Trophoblast cell (in vitro differentiated cells and primary cell): Measurements from ENCODE around the gene FCER1G. TPM values are rescaled to one million over a fixed set of nuclear protein-coding genes. Genes with fewer than 3 reads are reported as not detected.

Experiments used
- DNase-seq, 2 donors: peaks; one replicate each; pipeline ENCODE4 v3.0.0-alpha.2; 2016
- H2AFZ ChIP-seq: 2 replicates; pipeline ENCODE4 v1.6.1; 2013; ENCODE audit warnings: low read length, moderate library complexity, mild to moderate bottlenecking; ENCODE audit not compliant: insufficient read depth, poor library complexity
- H2AK5ac ChIP-seq: 2 replicates; pipeline ENCODE4 v1.6.1; 2013; ENCODE audit warnings: mild to moderate bottlenecking, low read length
- H2BK120ac ChIP-seq: 2 replicates; pipeline ENCODE4 v1.6.1; 2013; ENCODE audit warnings: low read length, mild to moderate bottlenecking, moderate library complexity; ENCODE audit not compliant: insufficient read depth, poor library complexity
- H2BK12ac ChIP-seq: 2 replicates; pipeline ENCODE4 v1.6.1; 2013; ENCODE audit warnings: mild to moderate bottlenecking, low read length, moderate library complexity
- H2BK5ac ChIP-seq: 2 replicates; pipeline ENCODE4 v1.6.1; 2013; ENCODE audit warnings: low read length, low read depth, moderate library complexity, mild to moderate bottlenecking; ENCODE audit not compliant: poor library complexity
- H3K14ac ChIP-seq: 2 replicates; pipeline ENCODE4 v1.6.1; 2013; ENCODE audit warnings: mild to moderate bottlenecking, low read length
- H3K18ac ChIP-seq: 2 replicates; pipeline ENCODE4 v1.6.1; 2013; ENCODE audit warnings: mild to moderate bottlenecking, low read length
- H3K23ac ChIP-seq: 2 replicates; pipeline ENCODE4 v1.6.1; 2013; ENCODE audit warnings: low read length
- H3K27ac ChIP-seq: 2 replicates; pipeline ENCODE4 v1.5.1; 2013; ENCODE audit warnings: low read depth, mild to moderate bottlenecking, inconsistent platforms, low read length, moderate library complexity
- H3K27me3 ChIP-seq: 2 replicates; pipeline ENCODE4 v1.6.1; 2013; ENCODE audit warnings: inconsistent platforms, mild to moderate bottlenecking, low read length, moderate library complexity; ENCODE audit not compliant: insufficient read depth
- H3K36me3 ChIP-seq, 2 experiments: 1 replicate in 1 of 2; 2 replicates in 1 of 2; pipeline ENCODE4 v1.6.1; 2013; ENCODE audit warnings: low read length in 2 of 2, mild to moderate bottlenecking in 2 of 2, moderate library complexity in 1 of 2; ENCODE audit not compliant: insufficient read depth in 2 of 2, control insufficient read depth in 1 of 2
- H3K4ac ChIP-seq: 2 replicates; pipeline ENCODE4 v1.6.1; 2013; ENCODE audit warnings: low read depth, mild to moderate bottlenecking, low read length, moderate library complexity
- H3K4me1 ChIP-seq, 2 experiments: 1 replicate in 1 of 2; 2 replicates in 1 of 2; pipeline ENCODE4 v1.6.1; 2013; ENCODE audit warnings: low read length in 2 of 2, mild to moderate bottlenecking in 2 of 2, moderate library complexity in 1 of 2; ENCODE audit not compliant: insufficient read depth in 2 of 2, control insufficient read depth in 1 of 2
- H3K4me2 ChIP-seq: 2 replicates; pipeline ENCODE4 v1.6.1; 2013; ENCODE audit warnings: inconsistent platforms, mild to moderate bottlenecking, low read length, moderate library complexity
- H3K4me3 ChIP-seq: 2 replicates; pipeline ENCODE4 v1.5.1; 2013; ENCODE audit warnings: mild to moderate bottlenecking, low read depth, low read length, inconsistent platforms
- H3K79me1 ChIP-seq: one replicate; pipeline ENCODE4 v1.6.1; 2013; ENCODE audit warnings: low read length
- H3K79me2 ChIP-seq: 2 replicates; pipeline ENCODE4 v1.6.1; 2013; ENCODE audit warnings: low read length, mild to moderate bottlenecking; ENCODE audit not compliant: control insufficient read depth, insufficient read depth, poor library complexity
- H3K9ac ChIP-seq: 2 replicates; pipeline ENCODE4 v1.6.1; 2013; ENCODE audit warnings: mild to moderate bottlenecking, low read length
- H3K9me3 ChIP-seq: 2 replicates; pipeline ENCODE4 v1.6.1; 2013; ENCODE audit warnings: low read depth, mild to moderate bottlenecking, control low read depth, inconsistent platforms, low read length; ENCODE audit not compliant: insufficient read depth
- H4K12ac ChIP-seq: 2 replicates; pipeline ENCODE4 v1.6.1; 2013; ENCODE audit warnings: low read depth, mild to moderate bottlenecking, low read length, moderate library complexity
- H4K8ac ChIP-seq: 2 replicates; pipeline ENCODE4 v1.6.1; 2013; ENCODE audit warnings: low read depth, mild to moderate bottlenecking, low read length, moderate library complexity
- H4K91ac ChIP-seq: one replicate; pipeline ENCODE4 v1.6.1; 2013; ENCODE audit warnings: low read depth, mild to moderate bottlenecking, low read length, moderate library complexity
- WGBS: extraction: QIAGEN DNeasy Blood & Tissue Kit; methylation state at CpG from one replicate; pipeline ENCODE4 v1.1.7; 2013; ENCODE audit warnings: missing lambda C conversion rate; ENCODE audit not compliant: insufficient read length, insufficient coverage; ENCODE audit errors: extremely low coverage; 5-methylcytosine and 5-hydroxymethylcytosine counted together
- polyA plus RNA-seq: library from polyadenylated mRNA; stranded (reverse); fragments of 200-250 nt; gene quantifications from 2 replicates; pipeline ENCODE4 v1.2.3, GENCODE V29; 2013

The FCER1G gene
- polyA plus RNA-seq: 1.1 and 1.6 TPM in 2 replicates

DNA sequence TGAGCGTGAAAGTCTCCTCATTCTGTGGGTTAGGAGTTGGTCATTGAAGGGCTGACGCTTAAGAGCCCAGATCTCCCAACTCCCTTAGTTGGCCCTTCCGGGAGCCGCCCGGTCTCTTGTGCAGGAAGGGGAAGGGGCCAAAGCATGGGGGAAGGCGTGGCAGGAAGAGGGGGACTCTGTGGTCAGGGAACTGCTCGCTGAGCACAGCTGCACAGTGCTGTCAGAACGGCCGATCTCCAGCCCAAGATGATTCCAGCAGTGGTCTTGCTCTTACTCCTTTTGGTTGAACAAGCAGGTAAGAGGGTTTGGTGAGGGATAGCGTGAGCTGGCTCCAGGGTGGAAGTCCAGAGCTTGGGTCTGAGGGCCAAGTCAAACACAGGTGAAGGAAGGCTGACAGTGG lies at the start of gene FCER1G:
Gene FCER1G, plus strand, starts transcription at position 220 of the 400 bp plus-strand sequence. Its CDS starts 27 bp downstream, at position 247.
- Histone ChIP-seq H2BK120ac (no peak within 1 kb of the TSS), H3K27ac (peak within 1 kb of the TSS; percentile 20), H3K4me3 (no peak within 1 kb of the TSS)

GRCh38 chr1:161165742-161166668 lies 49.1 kb upstream of the FCER1G start, which contains the start of gene PPOX:
TSS of gene PPOX (plus strand) at chr1:161166426. CDS start at chr1:161166848, 422 bp downstream.
- H4K91ac ChIP-seq: peak within 1 kb of the TSS; percentile 16
- peak within 1 kb of the TSS; percentile 21 for H2BK5ac ChIP-seq
- no peak within 1 kb of the TSS for H2BK120ac ChIP-seq
- no peaks in the 10 kb centered on the region for H3K79me2 ChIP-seq
- H3K4me2 ChIP-seq: peak within 1 kb of the TSS; percentile 97
- no peaks in the 10 kb centered on the region for H3K79me1 ChIP-seq
- peak within 1 kb of the TSS; percentile 65 for H3K14ac ChIP-seq
- H3K4ac ChIP-seq: no peak within 1 kb of the TSS
- H4K8ac ChIP-seq: peak within 1 kb of the TSS; percentile 78
- H3K9ac ChIP-seq: peak within 1 kb of the TSS; percentile 84
- peak within 1 kb of the TSS; percentile 34 for H4K12ac ChIP-seq
- H2BK12ac ChIP-seq: no peak within 1 kb of the TSS
- no CpG with 5 or more reads among the region's 54 CpGs for WGBS
- H3K36me3 ChIP-seq: peaks cover 26 to 45% of the 10 kb centered on the region in 2 experiments
- peaks cover 8 to 9% of the 10 kb centered on the region in 2 experiments for H3K4me1 ChIP-seq
- no peak within 1 kb of the TSS for H3K23ac ChIP-seq
- H3K9me3 ChIP-seq: peaks cover 2% of the 10 kb centered on the region
- H3K27ac ChIP-seq: peak within 1 kb of the TSS; percentile 29
- peak; percentile 97 to 98 for DNase-seq
- peak within 1 kb of the TSS; percentile 19 for H3K18ac ChIP-seq
- H2AK5ac ChIP-seq: peak within 1 kb of the TSS; percentile 23
- H2AFZ ChIP-seq: peak within 1 kb of the TSS; percentile 70
- no peaks in the 10 kb centered on the region for H3K27me3 ChIP-seq
- peak within 1 kb of the TSS; percentile 85 for H3K4me3 ChIP-seq

More for the DNA sequence above, at the start of gene FCER1G:
- no peak within 1 kb of the TSS for H2BK5ac ChIP-seq
- no peak for DNase-seq
- no peak within 1 kb of the TSS for H4K12ac ChIP-seq
- no peak within 1 kb of the TSS for H2BK12ac ChIP-seq
- no peak within 1 kb of the TSS for H3K4me2 ChIP-seq
- no peaks in the 10 kb centered on the region for H3K27me3 ChIP-seq
- no peak within 1 kb of the TSS for H3K14ac ChIP-seq
- no peaks in the 10 kb centered on the region for H3K79me2 ChIP-seq
- H2AK5ac ChIP-seq: no peak within 1 kb of the TSS
- H3K9me3 ChIP-seq: peaks cover 2% of the 10 kb centered on the region
- peaks cover 14% of the 10 kb centered on the region for H3K79me1 ChIP-seq
- no peak within 1 kb of the TSS for H3K9ac ChIP-seq
- no peak within 1 kb of the TSS for H4K91ac ChIP-seq
- no peak within 1 kb of the TSS for H2AFZ ChIP-seq
- no peak within 1 kb of the TSS for H3K4ac ChIP-seq
- H3K18ac ChIP-seq: no peak within 1 kb of the TSS
- H3K4me1 ChIP-seq: peaks cover 26 to 31% of the 10 kb centered on the region in 2 experiments
- WGBS: no CpG with 5 or more reads among the region's 10 CpGs
- no peak within 1 kb of the TSS for H3K23ac ChIP-seq
- peaks cover 32 to 45% of the 10 kb centered on the region in 2 experiments for H3K36me3 ChIP-seq
- peak within 1 kb of the TSS; percentile 17 for H4K8ac ChIP-seq

DNA sequence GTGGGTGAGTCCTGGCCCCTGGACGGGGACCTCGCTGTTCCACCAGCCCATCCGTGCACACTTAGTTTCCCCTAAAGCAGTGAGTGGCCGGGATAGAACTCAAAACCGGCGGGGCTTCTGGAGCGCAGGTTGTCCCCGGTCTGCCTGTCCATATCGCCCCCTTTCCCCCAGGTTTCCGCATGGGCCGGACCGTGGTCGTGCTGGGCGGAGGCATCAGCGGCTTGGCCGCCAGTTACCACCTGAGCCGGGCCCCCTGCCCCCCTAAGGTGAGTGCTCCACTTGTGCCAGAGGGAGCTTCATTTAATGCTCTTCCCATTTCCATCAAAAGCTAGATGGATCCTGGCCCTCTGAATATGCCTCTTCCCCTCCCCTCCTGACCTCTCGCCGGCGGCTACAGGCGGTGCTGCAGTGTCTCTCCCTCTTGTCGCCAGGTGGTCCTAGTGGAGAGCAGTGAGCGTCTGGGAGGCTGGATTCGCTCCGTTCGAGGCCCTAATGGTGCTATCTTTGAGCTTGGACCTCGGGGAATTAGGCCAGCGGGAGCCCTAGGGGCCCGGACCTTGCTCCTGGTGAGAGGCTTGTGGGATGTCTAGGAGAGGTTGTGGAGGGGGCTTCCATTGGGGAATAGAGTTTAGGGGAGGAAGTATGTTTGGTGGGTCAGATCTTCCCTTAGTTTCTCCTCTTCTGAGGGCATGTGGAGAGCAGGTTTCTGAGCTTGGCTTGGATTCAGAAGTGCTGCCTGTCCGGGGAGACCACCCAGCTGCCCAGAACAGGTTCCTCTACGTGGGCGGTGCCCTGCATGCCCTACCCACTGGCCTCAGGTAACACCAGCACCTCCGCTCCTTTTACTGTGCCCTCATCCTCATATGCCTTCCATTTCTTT lies 48.2 kb upstream of the FCER1G start:
- Histone ChIP-seq H3K36me3 (peaks cover 27 to 44% of the 10 kb centered on the region in 2 experiments), H3K9ac (peak overlapping the region; percentile 84), H2BK120ac (no peak overlapping the region), H4K8ac (peak overlapping the region; percentile 78), H3K79me2 (no peaks in the 10 kb centered on the region), H3K18ac (peak overlapping the region; percentile 19), H2BK5ac (no peak overlapping the region), H2AFZ (peak overlapping the region; percentile 70), H3K4me2 (peak overlapping the region; percentile 97), H3K4me3 (peak overlapping the region; percentile 85), H3K23ac (no peak overlapping the region), H2BK12ac (no peak overlapping the region), H3K9me3 (peaks cover 2% of the 10 kb centered on the region), H4K91ac (peak overlapping the region; percentile 16), H3K14ac (peak overlapping the region; percentile 65), H3K79me1 (no peaks in the 10 kb centered on the region), H4K12ac (peak overlapping the region; percentile 34), H3K4ac (no peak overlapping the region), H2AK5ac (peak overlapping the region; percentile 23), H3K27me3 (no peaks in the 10 kb centered on the region), H3K27ac (peak overlapping the region; percentile 7), H3K4me1 (peaks cover 8 to 9% of the 10 kb centered on the region in 2 experiments)
- WGBS: no CpG with 5 or more reads among the region's 33 CpGs
- peak in 1 of 2 donors; percentile 16 for DNase-seq

- no peak overlapping the region for H4K91ac ChIP-seq
- H3K4ac ChIP-seq: no peak overlapping the region
- no peak overlapping the region for H3K4me3 ChIP-seq
- no peak overlapping the region for H3K9ac ChIP-seq
- H3K27ac ChIP-seq: no peak overlapping the region
- DNase-seq: no peak
- no peaks in the 10 kb centered on the region for H3K79me1 ChIP-seq
- no peak overlapping the region for H3K4me2 ChIP-seq
- H2AFZ ChIP-seq: no peak overlapping the region
- H4K8ac ChIP-seq: no peak overlapping the region
- H3K9me3 ChIP-seq: peaks cover 2% of the 10 kb centered on the region
- no peak overlapping the region for H2BK12ac ChIP-seq
- no peak overlapping the region for H3K23ac ChIP-seq
- H2BK120ac ChIP-seq: no peak overlapping the region
- H4K12ac ChIP-seq: no peak overlapping the region
- no peak overlapping the region for H2BK5ac ChIP-seq
- H3K36me3 ChIP-seq: peaks cover 37 to 47% of the 10 kb centered on the region in 2 experiments
- H3K14ac ChIP-seq: no peak overlapping the region
- no CpG with 5 or more reads among the region's 9 CpGs for WGBS
- no peaks in the 10 kb centered on the region for H3K27me3 ChIP-seq
- no peaks in the 10 kb centered on the region for H3K79me2 ChIP-seq
- H2AK5ac ChIP-seq: no peak overlapping the region
- H3K18ac ChIP-seq: no peak overlapping the region
- peaks cover 8 to 9% of the 10 kb centered on the region in 2 experiments for H3K4me1 ChIP-seq
These were observed 46.2 kb upstream of the FCER1G start for GRCh38 chr1:161168906-161169305.
